K562 (cell line): ENCODE measurements around the gene CREG2. TPM values are rescaled to one million over a fixed set of nuclear protein-coding genes. Genes with fewer than 3 reads are reported as not detected.

Experiments used
- ATAC-seq: fragments of 200-7000 bp; cut with Tn5 transposase; 3 replicates; pipeline ENCODE4 v1.9.1; 2020; ENCODE audit warnings: moderate library complexity
- BruUV-seq: library from RNA; stranded (reverse); fragments of 400-500 nt; replicated peaks from 2 replicates; lab custom pipeline; 2021; lab: Mats Ljungman, UMichigan
- CTCF ChIA-PET: fragments of 300-600 bp; formaldehyde crosslinking; extraction: SDS; loops from one replicate; lab custom pipeline; 2021; ENCODE audit warnings: low intra/inter-chr PET ratio; lab: Yijun Ruan, JAX
- POLR2A ChIA-PET: fragments of 300-600, 350-650 bp; sonication (Branson Sonifier 250); formaldehyde crosslinking; extraction: SDS; loops from one replicate; lab custom pipeline; 2021; ENCODE audit warnings: antibody characterized with exemption, inconsistent platforms; lab: Yijun Ruan, JAX
- DNase-seq, 4 experiments: peaks; one replicate each; pipeline versions ENCODE4 v3.0.0 to v3.0.0-alpha.2; 2011 to 2018; ENCODE audit warnings: low spot score in 3 of 4, mixed read lengths in 3 of 4; ENCODE audit errors: extremely low read depth in 1 of 4
- FAIRE-seq: peaks from 2 replicates; lab custom pipeline; 2011; peaks lifted over from hg19 to GRCh38; lab: Jason Lieb, UNC
- H2AFZ ChIP-seq: 2 replicates; pipeline ENCODE4 v1.6.0; 2011; ENCODE audit warnings: low read depth, low read length, control low read depth, inconsistent platforms
- H3K27ac ChIP-seq: fragments of 200-600 bp; 3 replicates; pipeline ENCODE4 v1.8.0; 2011; ENCODE audit warnings: low read depth, mild to moderate bottlenecking, control low read depth, inconsistent platforms, low read length, moderate library complexity, mixed read lengths; ENCODE audit errors: extremely low read depth
- H3K27me3 ChIP-seq, 2 experiments: fragments of 300-600 bp in 1 of 2; 2 replicates in 1 of 2; 3 replicates in 1 of 2; pipeline versions ENCODE4 v1.6.0 to v1.8.0; 2011; ENCODE audit warnings: inconsistent platforms in 2 of 2, low read length in 2 of 2, mild to moderate bottlenecking in 1 of 2, mixed read lengths in 1 of 2, moderate library complexity in 1 of 2; ENCODE audit not compliant: control insufficient read depth in 2 of 2, insufficient read depth in 2 of 2
- H3K36me3 ChIP-seq: fragments of 300-600 bp; 3 replicates; pipeline ENCODE4 v1.8.0; 2011; ENCODE audit warnings: mild to moderate bottlenecking, low read length, inconsistent platforms; ENCODE audit not compliant: control insufficient read depth, insufficient read depth
- H3K4me1 ChIP-seq, 2 experiments: fragments of 200-600 bp in 1 of 2; replicated peaks in 1 of 2; 2 replicates in 1 of 2; 3 replicates in 1 of 2; pipeline versions ENCODE4 v1.5.1 to v1.8.0; 2011; ENCODE audit warnings: inconsistent platforms in 2 of 2, low read length in 2 of 2, mild to moderate bottlenecking in 1 of 2, mixed read lengths in 1 of 2, moderate library complexity in 1 of 2; ENCODE audit not compliant: control insufficient read depth in 2 of 2, insufficient read depth in 2 of 2
- H3K4me2 ChIP-seq: 2 replicates; pipeline ENCODE4 v1.6.1; 2011; ENCODE audit warnings: low read length, control low read depth, inconsistent platforms, mixed read lengths; ENCODE audit not compliant: insufficient read depth
- H3K4me3 ChIP-seq: fragments of 200-600 bp; sonication (generic), shearing (Covaris generic); 2 replicates; pipeline ENCODE4 v1.5.1; 2016; ENCODE audit warnings: control low read depth, inconsistent platforms
- H3K79me2 ChIP-seq: fragments of 200-600 bp; 3 replicates; pipeline ENCODE4 v1.8.0; 2011; ENCODE audit warnings: low read length, inconsistent platforms; ENCODE audit not compliant: control insufficient read depth, insufficient read depth
- H3K9ac ChIP-seq, 2 experiments: 2 replicates each; pipeline versions ENCODE4 v1.6.0 to v1.6.1; 2011; ENCODE audit warnings: low read depth in 2 of 2, low read length in 2 of 2, control low read depth in 1 of 2, inconsistent platforms in 1 of 2, mild to moderate bottlenecking in 1 of 2, mixed read lengths in 1 of 2; ENCODE audit not compliant: insufficient read depth in 1 of 2
- H3K9me1 ChIP-seq: one replicate; pipeline ENCODE4 v1.6.0; 2011; ENCODE audit warnings: inconsistent platforms, mild to moderate bottlenecking, low read length, moderate library complexity; ENCODE audit not compliant: control insufficient read depth, insufficient read depth
- H3K9me3 ChIP-seq: replicated peaks from 2 replicates; pipeline ENCODE4 v1.5.1; 2011; ENCODE audit warnings: low read depth, low read length, inconsistent platforms; ENCODE audit not compliant: control insufficient read depth, insufficient read depth
- H4K20me1 ChIP-seq: replicated peaks from 2 replicates; pipeline ENCODE4 v1.6.1; 2011; ENCODE audit warnings: low read length, inconsistent platforms, mixed read lengths; ENCODE audit not compliant: control insufficient read depth, insufficient read depth
- BCL6 ChIP-seq: fragments of 250-450 bp; sonication (Bioruptor Pico); IDR thresholded peaks from 2 replicates; pipeline ENCODE4 v1.4.0; 2020
- ETV5 ChIP-seq: sonication (generic); formaldehyde crosslinking; IDR thresholded peaks from 2 replicates; pipeline ENCODE4 v1.4.0; 2020; ENCODE audit warnings: low read depth, mild to moderate bottlenecking, missing genetic modification reagents
- HDAC8 ChIP-seq: fragments of 450-650 bp; IDR thresholded peaks from 2 replicates; pipeline ENCODE4 v1.6.1; 2016; ENCODE audit warnings: mild to moderate bottlenecking, missing genetic modification characterization, moderate library complexity, missing compliant biosample characterization
- HNRNPUL1 ChIP-seq: fragments of 200-400 bp; formaldehyde crosslinking; IDR thresholded peaks from 2 replicates; pipeline ENCODE4 v1.6.1; 2017; ENCODE audit warnings: low read length
- NCOA1 ChIP-seq: fragments of 450-650 bp; IDR thresholded peaks from 2 replicates; pipeline ENCODE4 v1.6.1; 2016; ENCODE audit warnings: low read depth
- POU5F1 ChIP-seq: fragments of 150-350 bp; IDR thresholded peaks from 2 replicates; pipeline ENCODE4 v1.6.1; 2014; ENCODE audit warnings: borderline replicate concordance, low read length, low read depth, mild to moderate bottlenecking; ENCODE audit not compliant: partially characterized antibody
- RBBP5 ChIP-seq: fragments of 200-600 bp; sonication (generic); IDR thresholded peaks from 2 replicates; pipeline ENCODE4 v1.6.1; 2012; ENCODE audit warnings: borderline replicate concordance, mild to moderate bottlenecking, low read length, control low read depth, inconsistent platforms; ENCODE audit not compliant: insufficient read depth, poor library complexity, severe bottlenecking
- RBM15 ChIP-seq: fragments of 200-400 bp; formaldehyde crosslinking; IDR thresholded peaks from 2 replicates; pipeline ENCODE4 v1.6.1; 2018; ENCODE audit warnings: mild to moderate bottlenecking, low read length, moderate library complexity; ENCODE audit not compliant: insufficient read depth
- SAFB ChIP-seq: fragments of 200-400 bp; formaldehyde crosslinking; IDR thresholded peaks from 2 replicates; pipeline ENCODE4 v1.6.1; 2017; ENCODE audit warnings: low read depth, low read length, borderline replicate concordance
- SMARCE1 ChIP-seq: fragments of 450-650 bp; IDR thresholded peaks from 2 replicates; pipeline ENCODE4 v1.7.1; 2016; ENCODE audit warnings: mild to moderate bottlenecking
- TRIM24 ChIP-seq, 2 experiments: fragments of 450-650 bp; IDR thresholded peaks; 2 replicates each; pipeline ENCODE4 v1.6.1; 2016
- ZNF124 ChIP-seq: sonication (generic); formaldehyde crosslinking; IDR thresholded peaks from 2 replicates; pipeline ENCODE4 v1.8.1; 2022; ENCODE audit warnings: missing genetic modification reagents
- ZNF24 ChIP-seq: fragments of 450-650 bp; IDR thresholded peaks from 2 replicates; pipeline ENCODE4 v1.6.1; 2016
- ZNF699 ChIP-seq: fragments of 250-450 bp; sonication (Bioruptor Pico); IDR thresholded peaks from 2 replicates; pipeline ENCODE4 v1.8.0; 2021; ENCODE audit warnings: mild to moderate bottlenecking, moderate library complexity; ENCODE audit not compliant: insufficient replicate concordance
- ZNF79 ChIP-seq: fragments of 250-450 bp; sonication (Bioruptor Pico); IDR thresholded peaks from 2 replicates; pipeline ENCODE4 v1.4.0; 2020; ENCODE audit warnings: low read depth, mild to moderate bottlenecking, moderate library complexity
- WGBS: fragments of 100-300 bp; shearing (Covaris generic); methylation state at CpG from one replicate; pipeline ENCODE4 v1.1.6; 2016; ENCODE audit warnings: low coverage, mixed read lengths; ENCODE audit not compliant: insufficient coverage; ENCODE audit errors: missing lambda C conversion rate; 5-methylcytosine and 5-hydroxymethylcytosine counted together
- in situ Hi-C: fragments of 300-500 bp; cut with MboI; formaldehyde crosslinking; loops from 4 replicates; pipeline ENCODE4 v1.15.0; 2018; ENCODE audit warnings: inconsistent platforms, mixed read lengths
- intact Hi-C: fragments of 100-400 bp; cut with micrococcal nuclease; formaldehyde crosslinking; loops from 2 replicates; pipeline ENCODE4 v1.14.2; 2022
- polyA plus RNA-seq, 8 experiments: library from polyadenylated mRNA; depleted of rRNA in 4 of 8; stranded (reverse) in 5 of 8; unstranded in 3 of 8; fragments of >200 nt; fragmentation: Nextera tagmentation in 2 of 8; fragmentation: Illumina TruSeq in 1 of 8; extraction: Ambion mirVana in 2 of 8; extraction: Trizol in 1 of 8; gene quantifications; 2 replicates each; pipeline versions ENCODE4 v1.2.1 to v1.2.3, GENCODE V29; 2011 to 2014; ENCODE audit warnings: inconsistent platforms in 1 of 8, missing spikeins in 1 of 8
- total RNA-seq, 7 experiments: library from RNA; depleted of rRNA in 6 of 7; stranded (reverse); fragments of >200 nt in 6 of 7; fragmentation: Illumina TruSeq in 2 of 7; extraction: Trizol in 2 of 7; gene quantifications; 2 replicates each; pipeline versions ENCODE4 v1.2.1 to v1.2.3, GENCODE V29; 2011 to 2021; ENCODE audit warnings: low replicate concordance in 1 of 7
- TF ChIP-seq, protein P1 (sequence below): sonication (generic); formaldehyde crosslinking; IDR thresholded peaks from 2 replicates; pipeline ENCODE4 v1.8.1; 2023; ENCODE audit warnings: mild to moderate bottlenecking, missing genetic modification reagents
- TF ChIP-seq, protein P2 (sequence below): fragments of 450-650 bp; formaldehyde crosslinking; IDR thresholded peaks from 2 replicates; pipeline ENCODE4 v1.4.0; 2020; ENCODE audit warnings: mild to moderate bottlenecking, moderate library complexity
- TF ChIP-seq, protein P3 (sequence below): fragments of 450-650 bp; IDR thresholded peaks from 2 replicates; pipeline ENCODE4 v1.6.1; 2016; ENCODE audit warnings: low read depth, mild to moderate bottlenecking, moderate library complexity

CREG2 gene
- total and polyA plus RNA-seq, 9 of the 15 experiments (the other 6 are each of a cell fraction or from before 2014, with no cell fraction given), result not detected

DNA sequence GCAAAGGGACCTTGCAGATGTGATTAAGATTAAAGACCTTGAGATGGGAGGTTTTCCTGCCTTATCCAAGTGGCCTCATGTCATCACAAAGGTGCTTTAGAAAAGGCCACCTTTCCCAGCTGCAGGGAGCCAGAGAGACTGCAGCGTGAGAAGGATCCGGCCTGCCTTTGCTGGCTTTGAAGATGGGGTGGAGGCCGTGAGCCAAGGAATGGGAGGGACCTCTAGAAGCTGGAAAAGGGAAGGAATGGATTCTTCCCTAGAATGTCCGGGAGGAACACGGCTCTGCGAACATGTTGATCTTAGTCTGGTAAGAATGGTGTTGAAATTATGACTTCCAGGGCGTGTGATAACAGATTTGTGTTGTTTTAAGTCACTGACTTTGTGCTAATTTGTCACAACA lies 39.9 kb upstream of the CREG2 start:
- Histone ChIP-seq H3K36me3 (no peaks in the 10 kb centered on the region), H3K9ac (no peak overlapping the region), H3K79me2 (no peaks in the 10 kb centered on the region), H3K4me2 (no peak overlapping the region), H4K20me1 (peaks cover 6% of the 10 kb centered on the region), H3K27ac (no peak overlapping the region), H3K4me1 (no peaks in the 10 kb centered on the region; a peak in 1 of 5 replicates), H3K9me3 (no peaks in the 10 kb centered on the region), H3K4me3 (no peak overlapping the region), H2AFZ (no peak overlapping the region), H3K27me3 (peaks cover 10 to 32% of the 10 kb centered on the region in 2 experiments), H3K9me1 (no peaks in the 10 kb centered on the region)
- 4% methylated on average over 7 of the region's 7 CpGs for whole genome bisulfite sequencing
- intact Hi-C loops (no loop called here), in situ Hi-C loops (no loop called here)
- BruUV-seq, result no TSS peak
- FAIRE-seq, result no peak
- TF ChIP-seq RBM15, result no peak
- no peak for TF ChIP-seq TRIM24 (IDR thresholded peaks at IDR 0.05)
- no peak for TF ChIP-seq SAFB
- TF ChIP-seq ZNF79 (CRISPR knock-in tag), result no peak
- no peak for TF ChIP-seq BCL6
- no peak for TF ChIP-seq ZNF124 (CRISPR knock-in tag)
- no peak for TF ChIP-seq RBBP5
- no peak for TF ChIP-seq SMARCE1
- TF ChIP-seq NCOA1, result no peak
- no peak for TF ChIP-seq HNRNPUL1
- TF ChIP-seq, protein P1, sequence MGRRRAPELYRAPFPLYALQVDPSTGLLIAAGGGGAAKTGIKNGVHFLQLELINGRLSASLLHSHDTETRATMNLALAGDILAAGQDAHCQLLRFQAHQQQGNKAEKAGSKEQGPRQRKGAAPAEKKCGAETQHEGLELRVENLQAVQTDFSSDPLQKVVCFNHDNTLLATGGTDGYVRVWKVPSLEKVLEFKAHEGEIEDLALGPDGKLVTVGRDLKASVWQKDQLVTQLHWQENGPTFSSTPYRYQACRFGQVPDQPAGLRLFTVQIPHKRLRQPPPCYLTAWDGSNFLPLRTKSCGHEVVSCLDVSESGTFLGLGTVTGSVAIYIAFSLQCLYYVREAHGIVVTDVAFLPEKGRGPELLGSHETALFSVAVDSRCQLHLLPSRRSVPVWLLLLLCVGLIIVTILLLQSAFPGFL (CRISPR knock-in tag), result no peak
- no peak for TF ChIP-seq POU5F1
- TF ChIP-seq ZNF699 (CRISPR knock-in tag), result no peak
- no peak for TF ChIP-seq ZNF24
- no peak for TF ChIP-seq ETV5
- TF ChIP-seq, protein P2, sequence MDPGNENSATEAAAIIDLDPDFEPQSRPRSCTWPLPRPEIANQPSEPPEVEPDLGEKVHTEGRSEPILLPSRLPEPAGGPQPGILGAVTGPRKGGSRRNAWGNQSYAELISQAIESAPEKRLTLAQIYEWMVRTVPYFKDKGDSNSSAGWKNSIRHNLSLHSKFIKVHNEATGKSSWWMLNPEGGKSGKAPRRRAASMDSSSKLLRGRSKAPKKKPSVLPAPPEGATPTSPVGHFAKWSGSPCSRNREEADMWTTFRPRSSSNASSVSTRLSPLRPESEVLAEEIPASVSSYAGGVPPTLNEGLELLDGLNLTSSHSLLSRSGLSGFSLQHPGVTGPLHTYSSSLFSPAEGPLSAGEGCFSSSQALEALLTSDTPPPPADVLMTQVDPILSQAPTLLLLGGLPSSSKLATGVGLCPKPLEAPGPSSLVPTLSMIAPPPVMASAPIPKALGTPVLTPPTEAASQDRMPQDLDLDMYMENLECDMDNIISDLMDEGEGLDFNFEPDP (CRISPR knock-in tag), result no peak
- TF ChIP-seq, protein P3, sequence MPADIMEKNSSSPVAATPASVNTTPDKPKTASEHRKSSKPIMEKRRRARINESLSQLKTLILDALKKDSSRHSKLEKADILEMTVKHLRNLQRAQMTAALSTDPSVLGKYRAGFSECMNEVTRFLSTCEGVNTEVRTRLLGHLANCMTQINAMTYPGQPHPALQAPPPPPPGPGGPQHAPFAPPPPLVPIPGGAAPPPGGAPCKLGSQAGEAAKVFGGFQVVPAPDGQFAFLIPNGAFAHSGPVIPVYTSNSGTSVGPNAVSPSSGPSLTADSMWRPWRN, result no peak
- TF ChIP-seq HDAC8, result no peak
- ATAC-seq, result no peak
- ChIA-PET POLR2A (interaction anchor here (0.6 kb wide), 1 partner anchor 10 kb away, joined by 3 read pairs; no protein-coding TSS in a partner anchor), CTCF (no interaction called here)
- DNase-seq, result no peak
